Bronchial epithelial cell (primary cell): ENCODE data around the gene COX5A. TPM values are rescaled to one million over a fixed set of nuclear protein-coding genes. Genes with fewer than 3 reads are reported as not detected.
A peak's percentile ranks its signal among the peaks of the same experiment; 100 is the strongest.

Experiments used
- DNase-seq: peaks from one replicate; pipeline ENCODE4 v3.0.0-alpha.2; 2010; ENCODE audit warnings: low read depth
- FAIRE-seq: peaks from 2 replicates; lab custom pipeline; 2011; peaks lifted over from hg19 to GRCh38; lab: Jason Lieb, UNC
- H3K27me3 ChIP-seq: 2 replicates; pipeline ENCODE4 v1.5.1; 2011; ENCODE audit warnings: low read length; ENCODE audit not compliant: control insufficient read depth, insufficient read depth
- H3K36me3 ChIP-seq: 2 replicates; pipeline ENCODE4 v1.5.1; 2011; ENCODE audit warnings: low read length; ENCODE audit not compliant: control insufficient read depth, insufficient read depth
- H3K4me3 ChIP-seq: 2 replicates; pipeline ENCODE4 v1.5.1; 2011; ENCODE audit warnings: mild to moderate bottlenecking, low read depth, low read length, control low read depth
- total RNA-seq: library from RNA; depleted of rRNA; stranded (reverse); fragments of >200 nt; gene quantifications from 2 replicates; pipeline ENCODE4 v1.2.1, GENCODE V29; 2014
- TF ChIP-seq, protein P1 (sequence below): IDR thresholded peaks from 2 replicates; pipeline ENCODE4 v1.5.1; 2011; ENCODE audit warnings: mild to moderate bottlenecking, moderate library complexity, low read length, control low read depth, inconsistent platforms; ENCODE audit not compliant: insufficient read depth, severe bottlenecking

COX5A gene
- total RNA-seq, 1 donor from 2014 or later: 66.6 TPM

DNA sequence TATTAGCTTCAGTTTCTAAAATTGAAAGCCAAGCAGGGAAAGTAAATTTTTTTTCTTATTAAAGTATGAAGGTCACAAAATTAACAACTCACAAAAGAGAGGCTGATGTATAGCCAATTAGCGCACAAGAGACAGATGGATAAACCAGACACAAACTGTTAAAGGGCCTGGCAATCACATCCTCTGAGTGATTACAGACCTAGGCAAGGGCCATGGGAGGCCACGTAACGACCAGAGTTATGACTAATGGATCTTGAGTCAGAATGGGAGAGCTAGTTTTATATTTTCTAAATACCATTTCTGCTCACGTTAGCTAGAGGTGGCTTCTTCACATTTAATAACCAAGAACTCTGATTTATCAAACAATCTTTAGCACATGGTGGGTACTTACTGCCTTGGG lies 39.7 kb upstream of the COX5A start:
- DNase-seq: no peak
- Histone ChIP-seq H3K36me3 (no peaks in the 10 kb centered on the region), H3K27me3 (no peaks in the 10 kb centered on the region), H3K4me3 (no peak overlapping the region)
- FAIRE-seq: no peak
- TF ChIP-seq, protein P1, sequence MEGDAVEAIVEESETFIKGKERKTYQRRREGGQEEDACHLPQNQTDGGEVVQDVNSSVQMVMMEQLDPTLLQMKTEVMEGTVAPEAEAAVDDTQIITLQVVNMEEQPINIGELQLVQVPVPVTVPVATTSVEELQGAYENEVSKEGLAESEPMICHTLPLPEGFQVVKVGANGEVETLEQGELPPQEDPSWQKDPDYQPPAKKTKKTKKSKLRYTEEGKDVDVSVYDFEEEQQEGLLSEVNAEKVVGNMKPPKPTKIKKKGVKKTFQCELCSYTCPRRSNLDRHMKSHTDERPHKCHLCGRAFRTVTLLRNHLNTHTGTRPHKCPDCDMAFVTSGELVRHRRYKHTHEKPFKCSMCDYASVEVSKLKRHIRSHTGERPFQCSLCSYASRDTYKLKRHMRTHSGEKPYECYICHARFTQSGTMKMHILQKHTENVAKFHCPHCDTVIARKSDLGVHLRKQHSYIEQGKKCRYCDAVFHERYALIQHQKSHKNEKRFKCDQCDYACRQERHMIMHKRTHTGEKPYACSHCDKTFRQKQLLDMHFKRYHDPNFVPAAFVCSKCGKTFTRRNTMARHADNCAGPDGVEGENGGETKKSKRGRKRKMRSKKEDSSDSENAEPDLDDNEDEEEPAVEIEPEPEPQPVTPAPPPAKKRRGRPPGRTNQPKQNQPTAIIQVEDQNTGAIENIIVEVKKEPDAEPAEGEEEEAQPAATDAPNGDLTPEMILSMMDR: no peak

DNA sequence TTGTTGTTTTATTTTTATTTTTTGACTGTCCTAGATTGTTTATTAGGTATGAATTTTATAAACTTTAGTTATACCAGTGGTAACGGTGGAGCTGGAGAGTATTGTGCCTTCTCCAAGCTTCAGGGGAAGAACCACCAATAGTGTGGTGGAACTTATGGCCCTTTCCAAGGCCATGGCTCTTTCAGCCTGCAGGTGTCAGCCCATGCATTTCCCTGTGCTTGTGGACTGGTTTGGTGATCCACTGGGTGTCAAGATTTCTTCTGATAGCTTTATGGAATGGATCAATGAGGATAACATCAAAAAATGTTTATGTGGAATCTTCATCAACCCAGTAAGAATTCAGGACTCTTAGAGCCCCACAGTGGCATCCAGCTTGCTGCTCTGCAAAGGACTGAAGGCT lies 38.3 kb upstream of the COX5A start:
- H3K36me3 ChIP-seq: no peaks in the 10 kb centered on the region
- H3K4me3 ChIP-seq: no peak overlapping the region
- DNase-seq: no peak
- TF ChIP-seq, protein P1: no peak
- FAIRE-seq: no peak
- H3K27me3 ChIP-seq: no peaks in the 10 kb centered on the region

DNA sequence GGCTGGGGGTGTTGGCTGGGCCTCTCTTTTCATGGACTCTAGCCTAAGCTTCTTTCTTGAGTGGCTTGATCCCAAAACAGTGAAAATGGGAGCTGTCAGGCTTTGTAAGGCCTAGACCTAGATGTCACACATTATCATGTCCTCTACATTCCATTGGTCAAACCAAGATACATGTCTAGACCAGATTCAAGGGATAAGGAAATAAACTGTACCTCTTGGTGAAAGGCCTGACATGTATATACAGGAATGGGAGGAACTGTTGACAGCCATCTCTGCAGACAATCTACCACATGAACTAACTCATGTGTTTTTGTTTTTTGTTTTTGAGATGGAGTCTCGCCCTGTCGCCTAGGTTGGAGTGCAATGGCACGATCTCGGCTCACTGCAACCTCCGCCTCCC lies 29.8 kb upstream of the COX5A start:
- Histone ChIP-seq H3K36me3 (no peaks in the 10 kb centered on the region), H3K27me3 (no peaks in the 10 kb centered on the region), H3K4me3 (no peak overlapping the region)
- TF ChIP-seq, protein P1: no peak
- FAIRE-seq (peak; percentile 80), DNase-seq (peak; percentile 72)

DNA sequence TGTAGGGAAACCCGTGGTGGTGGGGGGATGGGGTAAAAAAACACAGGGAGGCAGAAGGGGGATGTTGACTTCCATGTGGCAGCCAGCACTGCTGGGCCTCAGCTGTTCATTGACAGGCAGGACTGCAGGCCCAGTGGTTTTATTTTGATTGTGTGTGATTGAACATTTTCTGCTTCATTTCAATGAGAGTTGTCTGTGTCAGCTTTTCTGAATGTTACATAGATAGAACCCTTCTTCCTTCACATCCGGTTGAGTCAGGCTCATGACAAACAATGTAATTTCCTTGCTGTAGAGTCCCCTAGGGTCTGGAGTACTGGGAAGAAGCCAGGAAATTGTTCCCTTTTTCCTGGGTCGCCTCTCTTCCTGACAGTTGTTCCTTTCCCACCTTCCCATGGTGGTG lies 26.9 kb upstream of the COX5A start:
- no peaks in the 10 kb centered on the region for H3K36me3 ChIP-seq
- DNase-seq: peak; percentile 63
- no peak for FAIRE-seq
- H3K27me3 ChIP-seq: no peaks in the 10 kb centered on the region
- TF ChIP-seq, protein P1: no peak
- H3K4me3 ChIP-seq: no peak overlapping the region

DNA sequence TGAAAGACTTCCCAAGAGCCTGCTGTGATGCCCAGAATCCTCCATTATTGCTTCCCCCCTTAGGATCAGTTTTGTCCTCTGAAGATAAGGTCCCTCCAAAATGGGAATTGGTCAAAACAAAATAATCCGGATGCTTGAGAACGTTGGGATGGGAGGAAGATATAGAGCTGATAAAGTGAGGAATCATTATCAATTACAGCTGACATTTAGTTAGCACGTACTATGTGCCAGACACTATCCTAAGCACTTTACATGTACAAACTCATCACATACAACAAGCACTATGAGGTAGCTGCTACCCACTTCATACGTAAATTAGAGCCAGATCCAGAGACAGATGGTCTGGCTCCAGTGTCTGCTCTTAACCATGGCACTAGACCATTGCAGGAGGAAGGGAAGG lies 25.3 kb upstream of the COX5A start:
- no peaks in the 10 kb centered on the region for H3K36me3 ChIP-seq
- TF ChIP-seq, protein P1: no peak
- H3K4me3 ChIP-seq: no peak overlapping the region
- FAIRE-seq (no peak), DNase-seq (no peak)
- H3K27me3 ChIP-seq: peaks cover 12% of the 10 kb centered on the region

DNA sequence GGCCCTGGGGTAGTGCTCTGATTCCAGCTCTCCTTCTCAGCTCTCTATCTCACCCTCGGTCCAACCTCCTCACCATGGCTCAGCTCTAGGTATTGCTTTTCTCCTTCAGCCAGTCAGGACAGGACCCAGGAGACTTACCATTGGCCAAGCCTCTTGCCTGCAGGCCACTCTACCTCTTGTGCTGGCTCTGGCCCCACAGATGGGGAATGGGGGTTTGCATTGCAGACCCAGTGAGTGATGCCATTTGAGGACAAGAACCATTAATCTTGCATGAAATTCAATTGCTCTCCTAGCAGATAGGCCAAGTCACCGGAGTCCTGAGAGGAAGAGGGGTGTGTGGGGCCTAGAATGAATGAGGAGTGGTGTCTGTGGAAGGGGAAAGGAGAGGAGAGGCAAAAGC lies 24.8 kb upstream of the COX5A start:
- H3K36me3 ChIP-seq: no peaks in the 10 kb centered on the region
- DNase-seq (no peak), FAIRE-seq (no peak)
- TF ChIP-seq, protein P1: no peak
- peaks cover 14% of the 10 kb centered on the region for H3K27me3 ChIP-seq
- no peak overlapping the region for H3K4me3 ChIP-seq
